Stimulated activated CD4-positive, alpha-beta T cell treated with anti-CD3 and anti-CD28 coated beads, Interleukin-2, amount 100 ng/mL, for 24 hours (primary cell): Measurements from ENCODE around the gene APOBEC2.

Experiments used
- DNase-seq, 2 donors: peaks; one replicate each; pipeline ENCODE4 v3.0.0-alpha.2; 2020

The APOBEC2 gene

DNA sequence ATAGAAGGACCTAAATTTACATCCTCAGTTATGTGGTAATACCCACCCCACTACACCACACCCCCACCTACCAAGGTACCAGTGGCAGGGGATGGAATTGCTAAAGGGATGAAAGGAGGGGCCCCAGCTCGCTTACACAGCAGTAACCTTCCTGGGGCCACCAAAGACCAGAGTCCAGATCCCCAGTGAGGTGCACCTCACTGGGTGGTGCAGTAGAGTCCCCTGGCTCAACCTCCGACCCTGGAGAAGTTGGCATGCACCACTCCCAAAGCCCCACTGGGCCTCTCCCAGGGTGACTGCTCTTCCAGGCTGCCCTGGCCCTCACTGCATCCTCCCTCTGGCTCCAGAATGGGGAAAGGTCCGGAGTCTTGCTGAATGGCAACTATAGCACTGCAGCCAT, 14.8 kb upstream of the APOBEC2 start:
- DNase-seq = no peak

- DNase-seq = peak; percentile 61 to 63
Observed at GRCh38 chr6:41039060-41039998, 13.7 kb upstream of the APOBEC2 start, which contains the start of gene UNC5CL. UNC5CL (minus strand) TSS chr6:41039221; CDS start chr6:41035074, 4,147 bp downstream.

GRCh38 chr6:41040101-41040939, 12.7 kb upstream of the APOBEC2 start:
- no peak for DNase-seq

DNA sequence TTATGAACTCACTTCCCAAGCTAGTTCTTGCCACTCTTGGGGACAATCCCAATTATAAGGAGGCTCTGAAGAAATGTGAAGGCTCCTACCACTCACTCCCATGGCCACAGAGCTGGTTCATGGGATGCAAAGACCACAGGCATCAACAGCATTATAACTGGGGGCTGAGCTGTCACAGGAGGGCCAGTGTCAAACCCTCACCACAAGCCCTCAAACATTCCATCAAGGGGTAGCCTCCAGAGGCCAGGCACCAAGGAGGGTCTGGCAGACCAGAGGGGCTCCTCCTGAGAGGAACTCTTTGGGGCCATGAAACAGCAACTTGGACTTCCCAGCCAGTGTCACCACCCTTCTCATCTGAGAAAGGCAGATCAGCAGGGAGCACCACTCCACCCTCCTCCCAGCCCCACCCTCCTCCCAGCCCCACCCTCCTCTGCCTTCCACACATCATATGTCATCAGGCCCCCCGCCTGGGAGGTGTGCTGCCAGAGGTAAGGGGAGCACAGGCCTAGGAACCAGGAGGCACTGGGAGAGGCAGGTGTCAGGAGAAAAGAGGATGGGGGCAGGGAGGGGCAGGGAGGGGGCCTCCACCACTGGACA, 12.0 kb upstream of the APOBEC2 start:
- DNase-seq = no peak

GRCh38 chr6:41042226-41043055, 10.6 kb upstream of the APOBEC2 start, which contains the start of gene TSPO2:
TSPO2 (plus strand) TSS chr6:41042467; CDS start chr6:41042986, 519 bp downstream.
- DNase-seq = no peak

DNA sequence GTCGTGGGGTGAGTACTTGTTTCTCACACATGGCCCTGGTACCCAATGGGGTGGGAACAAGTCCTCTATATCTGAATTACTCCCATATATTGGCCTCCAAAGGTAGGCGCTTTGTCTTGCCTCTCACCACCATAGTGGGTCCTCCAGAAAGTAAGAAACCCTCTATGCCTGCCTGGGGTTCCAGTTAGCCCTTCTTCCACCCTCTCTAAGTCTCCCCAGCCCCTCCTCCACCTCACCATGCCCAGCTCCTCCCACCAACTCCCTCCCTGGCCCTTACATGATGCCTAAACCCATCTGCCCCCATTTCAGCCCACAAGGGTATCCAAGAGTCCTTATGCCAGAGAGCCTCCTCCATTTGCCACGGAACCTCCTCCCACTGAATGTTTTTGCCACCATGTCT, 9.9 kb upstream of the APOBEC2 start:
- no peak for DNase-seq

DNA sequence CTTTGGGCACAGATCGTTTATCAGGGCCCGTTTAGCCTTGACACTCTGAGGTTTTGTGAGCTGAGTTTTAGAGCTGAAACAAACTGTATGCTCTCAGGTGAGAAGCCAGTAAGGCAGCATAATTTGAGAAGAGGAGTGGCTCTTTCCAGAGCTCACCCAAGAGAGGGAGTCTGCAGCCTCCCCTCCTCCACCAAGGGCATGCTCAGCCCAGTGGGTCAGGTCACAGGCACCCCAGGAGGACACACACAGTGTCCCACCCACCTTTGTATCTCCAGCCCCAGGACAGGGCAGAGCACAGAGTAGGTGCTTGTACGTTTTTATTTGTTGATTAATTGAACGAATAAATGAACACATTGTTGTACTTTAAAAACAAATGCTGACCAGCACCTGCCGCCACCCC, 7.3 kb upstream of the APOBEC2 start:
- DNase-seq = no peak

- no peak for DNase-seq
Observed at GRCh38 chr6:41046084-41046483, 6.9 kb upstream of the APOBEC2 start.

DNA sequence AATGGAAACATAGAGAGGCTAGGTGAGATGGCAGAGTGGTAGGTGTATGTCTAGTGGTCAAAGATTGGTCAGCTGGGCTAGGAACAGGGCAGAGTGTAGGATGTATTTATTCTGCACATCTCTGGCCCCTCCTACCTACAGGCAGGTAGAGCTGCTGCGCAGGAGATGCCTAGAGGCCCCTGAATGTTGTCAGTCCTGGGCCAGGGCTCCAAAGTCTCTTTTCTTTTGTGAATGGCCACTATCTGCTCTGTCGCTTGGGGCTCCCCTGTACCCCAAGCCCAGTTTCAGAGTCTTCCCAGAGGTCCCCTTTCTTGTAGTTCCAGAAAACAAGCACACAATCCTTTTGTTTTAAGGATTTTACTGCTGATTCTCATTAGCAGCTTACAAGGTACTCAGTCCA, 5.7 kb upstream of the APOBEC2 start:
- no peak for DNase-seq

DNA sequence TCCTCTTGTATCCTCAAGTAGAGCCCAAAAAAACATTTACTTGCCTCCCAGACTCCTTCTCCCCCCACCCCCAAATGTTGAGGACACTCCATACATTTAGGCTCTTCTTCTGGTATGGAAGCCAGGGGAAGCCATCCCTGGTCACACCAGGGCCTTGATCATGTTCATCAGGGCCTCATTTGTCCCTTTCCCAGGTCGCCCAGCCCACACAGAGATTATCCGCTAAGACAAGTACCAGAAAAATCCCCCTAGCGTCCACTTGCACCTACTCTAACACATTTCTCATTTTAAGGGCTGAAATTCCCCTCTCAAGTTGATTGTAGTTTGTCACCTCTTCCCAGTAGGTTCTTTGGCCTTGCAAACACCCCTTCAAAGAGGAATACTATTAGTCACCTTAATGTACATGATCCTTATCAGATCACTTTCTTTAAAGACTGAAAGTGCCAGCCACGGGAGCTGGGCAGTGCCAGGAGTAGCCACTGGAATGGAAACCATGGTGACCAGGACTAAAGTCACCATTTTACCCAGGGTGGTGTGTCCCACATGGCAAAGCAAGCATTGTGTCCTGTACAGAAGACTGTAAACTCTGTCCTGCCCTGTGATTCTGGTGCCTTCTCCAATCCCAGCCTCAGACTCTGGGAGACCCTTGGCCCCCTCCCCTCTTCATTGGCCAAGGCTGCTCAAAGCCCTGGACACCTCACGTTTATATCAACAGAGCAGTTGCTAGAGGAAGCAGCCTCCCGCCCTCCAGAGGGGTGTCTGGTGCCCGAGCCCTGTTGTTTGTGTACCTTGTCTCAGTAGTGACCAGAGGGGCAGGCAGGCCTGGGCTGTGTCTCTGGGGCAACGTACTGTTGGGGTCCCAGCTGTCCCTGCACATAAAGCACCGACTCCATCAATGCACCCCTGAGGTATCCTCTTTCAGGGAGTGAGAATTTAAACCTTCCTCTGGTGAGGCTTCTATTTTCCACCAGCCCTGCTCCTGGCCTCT, 5.0 kb upstream of the APOBEC2 start:
- DNase-seq = no peak

DNA sequence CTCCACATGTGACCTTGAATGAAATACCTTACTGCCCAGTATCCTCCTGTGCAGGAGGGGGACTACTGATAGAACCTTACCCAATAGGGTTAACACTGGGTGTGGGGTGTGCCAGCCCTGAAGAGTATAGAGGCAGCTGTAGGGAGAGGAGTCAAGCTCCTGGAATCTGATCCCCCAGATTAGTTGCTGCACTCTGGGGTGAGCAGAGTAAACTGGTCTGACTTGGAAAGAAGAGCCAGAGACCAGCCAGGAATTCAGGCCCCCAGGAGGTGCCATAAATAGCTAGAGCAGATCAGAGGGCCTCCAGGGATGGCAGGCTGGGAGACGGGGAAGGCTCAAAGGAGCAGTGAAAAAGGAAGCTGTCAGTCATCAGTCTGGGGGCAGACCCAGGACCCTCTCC, 3.5 kb upstream of the APOBEC2 start:
- DNase-seq = no peak

- DNase-seq = no peak
Observed at GRCh38 chr6:41049955-41050354, 3.0 kb upstream of the APOBEC2 start.

DNA sequence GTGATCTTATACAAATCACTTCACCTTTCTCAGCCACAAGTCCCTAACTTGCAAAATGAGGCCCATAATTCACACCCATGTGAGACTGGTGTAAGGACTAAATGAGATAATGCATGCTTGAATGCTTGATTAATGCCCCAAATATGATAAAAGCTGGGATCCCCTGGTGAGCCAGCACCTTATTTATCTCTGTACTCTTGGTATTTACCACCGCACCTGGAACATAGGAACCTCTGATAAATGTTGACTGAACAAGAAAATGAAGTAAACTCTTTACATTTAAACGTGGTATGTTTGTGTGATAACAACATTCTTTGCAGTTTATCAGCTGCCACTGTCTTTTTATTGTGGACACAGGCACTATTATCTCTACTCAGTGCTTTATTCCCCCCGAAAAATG, 2.5 kb upstream of the APOBEC2 start:
- no peak for DNase-seq

DNA sequence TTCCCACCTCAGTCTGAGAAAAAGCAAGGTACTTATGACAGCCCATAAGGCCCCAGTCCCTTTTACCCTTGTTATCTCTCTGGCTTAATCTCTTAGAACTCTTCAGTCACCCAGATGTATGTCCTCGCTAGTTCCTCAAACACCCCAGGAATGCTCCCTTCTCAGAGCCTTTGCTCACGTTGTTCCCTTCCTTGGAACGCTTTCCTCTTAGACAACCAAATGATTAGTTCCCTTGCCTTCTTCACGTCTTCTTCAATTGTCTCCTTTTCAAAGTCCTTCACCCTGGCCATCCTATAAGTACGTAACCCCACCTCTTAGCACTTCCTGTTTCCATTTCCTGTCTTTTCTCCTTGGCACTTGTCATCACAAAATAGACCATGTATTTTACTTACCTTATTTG, 1.1 kb upstream of the APOBEC2 start:
- no peak for DNase-seq

DNA sequence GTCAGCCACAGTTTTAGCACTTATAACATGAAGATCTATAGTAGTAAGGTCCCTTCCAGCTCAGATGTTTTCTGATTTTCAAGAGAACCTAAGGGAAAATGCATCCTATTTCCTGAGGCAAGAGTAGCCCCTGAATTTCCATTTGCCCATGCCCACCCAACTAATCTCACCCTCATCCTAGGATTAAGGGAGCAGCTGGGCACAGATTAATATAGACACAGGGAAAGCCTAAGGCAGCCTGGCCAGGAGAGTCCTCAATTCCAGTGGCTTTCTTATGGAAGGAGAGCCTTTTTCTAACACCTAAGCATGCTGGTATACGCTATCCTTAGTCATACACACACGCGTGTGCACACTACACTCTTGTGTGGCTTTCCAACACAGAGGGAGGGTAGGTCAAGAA, 1.5 kb downstream of the APOBEC2 start:
- no peak for DNase-seq

- no peak for DNase-seq
Observed at GRCh38 chr6:41055149-41055548, 2.1 kb downstream of the APOBEC2 start.

- no peak for DNase-seq
Observed at GRCh38 chr6:41056768-41057490, 3.9 kb downstream of the APOBEC2 start.

DNA sequence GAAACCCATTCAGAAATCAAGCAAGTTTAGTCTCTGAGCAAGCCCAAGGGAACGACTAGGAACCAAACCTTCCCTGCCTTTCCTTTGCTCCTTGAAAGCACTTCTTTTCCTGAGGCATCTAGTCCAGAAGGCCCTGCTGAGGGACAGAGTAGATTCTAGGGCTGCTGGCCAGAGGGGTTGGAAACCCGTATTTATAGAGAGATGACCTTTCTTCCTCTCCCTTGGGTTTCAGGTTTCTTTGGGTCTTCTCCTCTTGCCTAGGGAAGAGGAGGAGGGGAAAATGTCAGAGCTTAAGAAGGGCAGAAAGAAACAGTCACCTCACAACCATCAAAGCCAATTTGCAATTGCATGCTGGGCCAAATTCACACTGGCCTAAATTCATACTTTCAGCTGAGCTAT, 5.8 kb downstream of the APOBEC2 start:
- no peak for DNase-seq

DNA sequence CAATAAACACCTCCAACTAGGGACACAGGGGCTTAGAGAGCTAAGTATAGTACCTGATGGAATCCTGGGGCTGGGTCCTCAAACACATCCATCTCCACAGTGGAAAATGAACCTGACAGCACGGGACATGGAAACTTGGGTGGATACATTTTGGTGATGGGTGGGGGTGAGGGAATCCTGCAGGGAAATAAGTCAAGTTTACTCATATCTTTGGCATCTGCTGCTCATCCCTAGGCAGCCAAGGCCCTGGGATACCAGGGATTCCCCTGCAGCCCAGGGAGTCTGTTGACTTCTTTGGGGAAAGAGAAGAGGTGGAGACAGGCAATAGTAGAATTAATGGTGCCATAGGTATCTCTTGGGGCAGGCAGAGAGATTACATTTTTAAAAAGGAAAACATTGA, 6.6 kb downstream of the APOBEC2 start:
- DNase-seq = no peak

DNA sequence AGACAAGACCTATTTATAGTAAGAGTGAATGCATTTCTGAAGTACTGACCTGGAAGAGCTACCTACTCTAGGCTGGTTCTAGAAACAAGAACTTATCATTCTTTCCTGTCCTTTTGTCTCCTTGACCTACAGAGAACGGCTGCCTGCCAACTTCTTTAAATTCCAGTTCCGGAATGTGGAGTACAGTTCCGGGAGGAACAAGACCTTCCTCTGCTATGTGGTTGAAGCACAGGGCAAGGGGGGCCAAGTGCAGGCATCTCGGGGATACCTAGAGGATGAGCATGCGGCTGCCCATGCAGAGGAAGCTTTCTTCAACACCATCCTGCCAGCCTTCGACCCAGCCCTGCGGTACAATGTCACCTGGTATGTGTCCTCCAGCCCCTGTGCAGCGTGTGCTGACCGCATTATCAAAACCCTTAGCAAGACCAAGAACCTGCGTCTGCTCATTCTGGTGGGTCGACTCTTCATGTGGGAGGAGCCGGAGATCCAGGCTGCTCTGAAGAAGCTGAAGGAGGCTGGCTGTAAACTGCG, 8.3 kb downstream of the APOBEC2 start:
- DNase-seq = no peak
